ENCODE results near the gene ADARB1.

- TF ChIP-seq CTCF (IDR thresholded peaks at IDR 0.05) (no peak), POLR2A (IDR thresholded peaks at IDR 0.05) (no peak)
Observed at GRCh38 chr21:45161038-45161945, 86.9 kb downstream of the ADARB1 start.

All from ovary (tissue), 3 donors.